HepG2 (cell line): ENCODE results near the gene PRM2. TPM values are rescaled to one million over a fixed set of nuclear protein-coding genes. Genes with fewer than 3 reads are reported as not detected.
A peak's percentile ranks its signal among the peaks of the same experiment; 100 is the strongest.

Source experiments
- FOSL2 ChIP-seq: sonication (generic); formaldehyde crosslinking; IDR thresholded peaks from 2 replicates; pipeline ENCODE4 v1.4.0; 2020; ENCODE audit warnings: missing genetic modification reagents
- FOXP4 ChIP-seq: sonication (generic); formaldehyde crosslinking; IDR thresholded peaks from 2 replicates; pipeline ENCODE4 v1.4.0; 2020; ENCODE audit warnings: missing genetic modification reagents
- HBP1 ChIP-seq: IDR thresholded peaks from 2 replicates; pipeline ENCODE4 v1.6.1; 2016; ENCODE audit warnings: low read depth, control low read depth
- NR2F6 ChIP-seq, 2 experiments: IDR thresholded peaks; 2 replicates each; pipeline ENCODE4 v1.6.1; 2016; ENCODE audit warnings: antibody characterized with exemption in 1 of 2, mild to moderate bottlenecking in 1 of 2
- SMYD3 ChIP-seq: sonication (generic); formaldehyde crosslinking; IDR thresholded peaks from 2 replicates; pipeline ENCODE4 v1.8.1; 2023; ENCODE audit warnings: mild to moderate bottlenecking, missing genetic modification reagents
- ZFP90 ChIP-seq: sonication (generic); formaldehyde crosslinking; IDR thresholded peaks from 2 replicates; pipeline ENCODE4 v1.8.0; 2022; ENCODE audit warnings: missing genetic modification reagents, mild to moderate bottlenecking, inconsistent platforms, borderline replicate concordance
- ZNF121 ChIP-seq: sonication (generic); formaldehyde crosslinking; IDR thresholded peaks from 2 replicates; pipeline ENCODE4 v1.5.0; 2020; ENCODE audit warnings: mild to moderate bottlenecking, missing genetic modification reagents
- ZNF605 ChIP-seq: sonication (generic); formaldehyde crosslinking; IDR thresholded peaks from 2 replicates; pipeline ENCODE4 v1.8.0; 2022; ENCODE audit warnings: mild to moderate bottlenecking, missing genetic modification reagents
- polyA plus RNA-seq, 8 experiments: library from polyadenylated mRNA; depleted of rRNA in 3 of 8; stranded (reverse) in 7 of 8; unstranded in 1 of 8; fragments of >200 nt; fragmentation: Illumina TruSeq in 4 of 8; extraction: Trizol in 4 of 8; gene quantifications; 2 replicates each; pipeline versions ENCODE4 v1.2.1 to v1.2.3, GENCODE V29; 2011 to 2016; ENCODE audit warnings: low read depth in 4 of 8, missing spikeins in 1 of 8, mixed read lengths in 1 of 8; ENCODE audit not compliant: insufficient read depth in 1 of 8
- total RNA-seq, 5 experiments: library from RNA; depleted of rRNA; stranded (reverse); fragments of >200 nt; fragmentation: Illumina TruSeq; extraction: Trizol; gene quantifications; 2 replicates each; pipeline ENCODE4 v1.2.3, GENCODE V29; 2016; ENCODE audit warnings: low read depth in 1 of 5
- TF ChIP-seq, protein P1 (sequence below): sonication (generic); formaldehyde crosslinking; conservative IDR thresholded peaks from 2 replicates; pipeline ENCODE4 v1.8.0; 2022; ENCODE audit warnings: low read depth, missing genetic modification reagents

Gene PRM2
- total and polyA plus RNA-seq, 2 of the 13 experiments (the other 11 are each of a cell fraction or from before 2014, with no cell fraction given), result 0.54 TPM; not detected in 1

DNA sequence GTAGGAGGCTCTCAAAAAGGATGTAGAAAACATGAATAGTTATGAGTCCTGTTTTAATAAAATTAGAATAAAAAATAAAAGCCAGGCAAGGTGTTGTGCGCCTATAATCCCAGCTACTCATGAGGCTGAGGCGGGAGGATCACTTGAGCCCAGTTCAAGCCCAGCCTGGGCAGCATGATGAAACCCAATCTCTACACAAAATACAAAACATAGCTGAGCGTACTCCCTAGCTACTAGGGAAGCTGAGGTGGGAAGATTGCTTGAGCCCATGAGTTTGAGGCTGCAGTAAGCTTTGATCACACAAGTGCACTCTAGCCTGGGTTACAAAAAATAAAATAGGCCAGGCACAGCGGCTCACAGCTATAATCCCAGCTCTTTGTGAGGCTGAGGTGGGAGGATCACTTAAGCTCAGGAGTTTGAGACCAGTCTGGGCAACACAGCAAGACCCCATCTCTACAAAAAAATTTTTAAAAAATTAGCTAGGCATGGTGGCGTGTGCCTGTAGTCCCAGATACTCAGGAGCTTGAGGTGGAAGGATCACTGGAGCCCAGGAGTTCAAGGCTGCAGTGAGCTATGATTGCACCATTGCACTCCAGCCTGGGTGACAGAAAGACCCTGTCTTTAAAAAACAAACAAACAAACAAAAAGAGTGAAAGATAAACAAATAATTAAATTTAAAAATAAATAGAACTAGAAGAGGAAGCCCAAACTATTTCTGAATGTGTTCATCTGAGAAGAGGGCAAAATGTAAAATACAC lies 22.0 kb upstream of the PRM2 start (continued):
- TF ChIP-seq SMYD3 (CRISPR knock-in tag) (0 out of 2 replicates have a peak, but pooled peaks have one; percentile 7), ZFP90 (no peak), NR2F6 (IDR thresholded peaks at IDR 0.05) (no peak), NR2F6 (CRISPR knock-in tag; IDR thresholded peaks at IDR 0.05) (peak; percentile 59), FOSL2 (no peak), HBP1 (CRISPR knock-in tag) (no peak), ZNF121 (CRISPR knock-in tag) (peak; percentile 99), ZNF605 (CRISPR knock-in tag) (no peak), FOXP4 (CRISPR knock-in tag) (peak; percentile 88)
- TF ChIP-seq, protein P1, sequence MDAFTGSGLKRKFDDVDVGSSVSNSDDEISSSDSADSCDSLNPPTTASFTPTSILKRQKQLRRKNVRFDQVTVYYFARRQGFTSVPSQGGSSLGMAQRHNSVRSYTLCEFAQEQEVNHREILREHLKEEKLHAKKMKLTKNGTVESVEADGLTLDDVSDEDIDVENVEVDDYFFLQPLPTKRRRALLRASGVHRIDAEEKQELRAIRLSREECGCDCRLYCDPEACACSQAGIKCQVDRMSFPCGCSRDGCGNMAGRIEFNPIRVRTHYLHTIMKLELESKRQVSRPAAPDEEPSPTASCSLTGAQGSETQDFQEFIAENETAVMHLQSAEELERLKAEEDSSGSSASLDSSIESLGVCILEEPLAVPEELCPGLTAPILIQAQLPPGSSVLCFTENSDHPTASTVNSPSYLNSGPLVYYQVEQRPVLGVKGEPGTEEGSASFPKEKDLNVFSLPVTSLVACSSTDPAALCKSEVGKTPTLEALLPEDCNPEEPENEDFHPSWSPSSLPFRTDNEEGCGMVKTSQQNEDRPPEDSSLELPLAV (CRISPR knock-in tag), result no peak
